Nephron (organoid): ENCODE measurements around the gene FOLR2.

Experiments used
- H3K27ac Mint-ChIP-seq, 3 experiments: 2 replicates each; pipeline ENCODE4 v1.8.0; 2020; ENCODE audit warnings: mixed read lengths in 3 of 3, mild to moderate bottlenecking in 2 of 3, moderate library complexity in 1 of 3
- H3K27me3 Mint-ChIP-seq: 2 replicates; pipeline ENCODE4 v1.8.0; 2021; ENCODE audit warnings: low read depth, mild to moderate bottlenecking, moderate library complexity, mixed read lengths
- H3K36me3 Mint-ChIP-seq: 2 replicates; pipeline ENCODE4 v1.8.0; 2020; ENCODE audit warnings: low read depth, mixed read lengths
- H3K4me1 Mint-ChIP-seq: 2 replicates; pipeline ENCODE4 v1.8.0; 2020; ENCODE audit warnings: mixed read lengths
- H3K4me3 Mint-ChIP-seq, 3 experiments: 2 replicates each; pipeline ENCODE4 v1.8.0; 2020; ENCODE audit warnings: mild to moderate bottlenecking in 3 of 3, mixed read lengths in 3 of 3, moderate library complexity in 2 of 3
- H3K9me3 Mint-ChIP-seq: 2 replicates; pipeline ENCODE4 v1.8.0; 2020; ENCODE audit warnings: mixed read lengths
- CTCF ChIP-seq, 3 experiments: fragments of 200-600 bp; sonication (generic); IDR thresholded peaks; one replicate each; pipeline ENCODE4 v1.5.0; 2021; ENCODE audit warnings: antibody characterized with exemption in 3 of 3; ENCODE audit not compliant: unreplicated experiment in 3 of 3

The FOLR2 gene

GRCh38 chr11:72247584-72247983 lies 31.0 kb downstream of the FOLR2 start:
- Mint-ChIP-seq H3K4me3 (no peak overlapping the region), H3K27ac (no peak overlapping the region), H3K36me3 (no peaks in the 10 kb centered on the region), H3K27me3 (peaks cover 39% of the 10 kb centered on the region), H3K9me3 (peaks cover 4% of the 10 kb centered on the region), H3K4me1 (peaks cover 4% of the 10 kb centered on the region)
- TF ChIP-seq CTCF (IDR thresholded peaks at IDR 0.05; ENCODE audit: unreplicated experiment in 3 of 3), result no peak

GRCh38 chr11:72249961-72250360 lies 33.4 kb downstream of the FOLR2 start:
- H3K4me1 Mint-ChIP-seq, result no peaks in the 10 kb centered on the region
- H3K9me3 Mint-ChIP-seq, result no peaks in the 10 kb centered on the region
- no peaks in the 10 kb centered on the region for H3K36me3 Mint-ChIP-seq
- H3K4me3 Mint-ChIP-seq, result no peak overlapping the region
- peaks cover 42% of the 10 kb centered on the region for H3K27me3 Mint-ChIP-seq
- no peak for TF ChIP-seq CTCF (IDR thresholded peaks at IDR 0.05; ENCODE audit: unreplicated experiment in 3 of 3)
- H3K27ac Mint-ChIP-seq, result no peak overlapping the region

GRCh38 chr11:72250661-72251464 lies 34.3 kb downstream of the FOLR2 start:
- H3K27ac Mint-ChIP-seq, result no peak overlapping the region
- H3K9me3 Mint-ChIP-seq, result no peaks in the 10 kb centered on the region
- no peaks in the 10 kb centered on the region for H3K4me1 Mint-ChIP-seq

GRCh38 chr11:72251614-72252013 lies 35.0 kb downstream of the FOLR2 start:
- Mint-ChIP-seq H3K4me1 (no peaks in the 10 kb centered on the region), H3K4me3 (no peak overlapping the region), H3K27me3 (peaks cover 50% of the 10 kb centered on the region), H3K27ac (no peak overlapping the region), H3K36me3 (no peaks in the 10 kb centered on the region), H3K9me3 (no peaks in the 10 kb centered on the region)
- TF ChIP-seq CTCF (IDR thresholded peaks at IDR 0.05; ENCODE audit: unreplicated experiment in 3 of 3), result no peak

More at GRCh38 chr11:72250661-72251464, 34.3 kb downstream of the FOLR2 start:
- Mint-ChIP-seq H3K4me3 (no peak overlapping the region), H3K36me3 (no peaks in the 10 kb centered on the region), H3K27me3 (peaks cover 47% of the 10 kb centered on the region)
- no peak for TF ChIP-seq CTCF (IDR thresholded peaks at IDR 0.05; ENCODE audit: unreplicated experiment in 3 of 3)

- no peak overlapping the region for H3K4me3 Mint-ChIP-seq
- no peak for TF ChIP-seq CTCF (IDR thresholded peaks at IDR 0.05; ENCODE audit: unreplicated experiment in 3 of 3)
- H3K36me3 Mint-ChIP-seq, result no peaks in the 10 kb centered on the region
- H3K27me3 Mint-ChIP-seq, result peaks cover 55% of the 10 kb centered on the region
- no peaks in the 10 kb centered on the region for H3K9me3 Mint-ChIP-seq
- H3K4me1 Mint-ChIP-seq, result no peaks in the 10 kb centered on the region
- no peak overlapping the region for H3K27ac Mint-ChIP-seq
Observed at GRCh38 chr11:72253392-72253791, 36.8 kb downstream of the FOLR2 start.
